H1 (cell line): Measurements from ENCODE around the gene CDK5RAP2. TPM values are rescaled to one million over a fixed set of nuclear protein-coding genes. Genes with fewer than 3 reads are reported as not detected.

ENCODE experiments used
- CTCF ChIA-PET: fragments of 300-600 bp; sonication (Branson Sonifier 250); formaldehyde crosslinking; loops from one replicate; lab custom pipeline; 2021; ENCODE audit not compliant: partially characterized antibody; lab: Charles Lee
- POLR2A ChIA-PET: fragments of 300-600 bp; sonication (Branson Sonifier 250); formaldehyde crosslinking; loops from one replicate; lab custom pipeline; 2021; ENCODE audit warnings: inconsistent platforms; ENCODE audit not compliant: partially characterized antibody; lab: Charles Lee
- DNase-seq, 2 experiments: peaks; one replicate each; pipeline versions ENCODE4 v3.0.0 to v3.0.0-alpha.2; 2010 to 2022; ENCODE audit warnings: low spot score in 2 of 2, low read depth in 1 of 2, mixed read lengths in 1 of 2
- FAIRE-seq: peaks from 2 replicates; lab custom pipeline; 2011; peaks lifted over from hg19 to GRCh38; lab: Jason Lieb, UNC
- H2AFZ ChIP-seq: 2 replicates; pipeline ENCODE4 v1.8.1; 2012; ENCODE audit warnings: low read length, inconsistent platforms
- H2AK5ac ChIP-seq: 2 replicates; pipeline ENCODE4 v1.6.1; 2013; ENCODE audit warnings: low read depth, low read length
- H2BK120ac ChIP-seq: replicated peaks from 2 replicates; pipeline ENCODE3; 2013; ENCODE audit warnings: low read depth, low read length, inconsistent platforms
- H2BK12ac ChIP-seq: 2 replicates; pipeline ENCODE4 v1.6.1; 2013; ENCODE audit warnings: low read depth, low read length
- H2BK15ac ChIP-seq: 2 replicates; pipeline ENCODE4 v1.6.1; 2013; ENCODE audit warnings: low read length
- H2BK20ac ChIP-seq: 2 replicates; pipeline ENCODE4 v1.6.1; 2013; ENCODE audit warnings: low read length
- H2BK5ac ChIP-seq: 2 replicates; pipeline ENCODE4 v1.6.1; 2013; ENCODE audit warnings: low read depth, low read length
- H3K14ac ChIP-seq: 2 replicates; pipeline ENCODE4 v1.6.1; 2013; ENCODE audit warnings: inconsistent platforms; ENCODE audit not compliant: insufficient read length
- H3K18ac ChIP-seq: 2 replicates; pipeline ENCODE4 v1.6.1; 2013; ENCODE audit warnings: low read length; ENCODE audit errors: extremely low read depth
- H3K23ac ChIP-seq: 2 replicates; pipeline ENCODE4 v1.6.1; 2013; ENCODE audit warnings: inconsistent platforms; ENCODE audit not compliant: insufficient read length
- H3K23me2 ChIP-seq: 2 replicates; pipeline ENCODE4 v1.6.1; 2013; ENCODE audit warnings: low read depth, low read length
- H3K27ac ChIP-seq: 2 replicates; pipeline ENCODE4 v1.6.1; 2011; ENCODE audit warnings: low read depth, low read length, inconsistent platforms
- H3K27me3 ChIP-seq, 4 experiments: replicated peaks in 1 of 4; 1 replicate in 1 of 4; 2 replicates in 3 of 4; pipeline versions ENCODE4 v1.6.1 to v1.8.1; 2011 to 2013; ENCODE audit warnings: low read length in 3 of 4, mild to moderate bottlenecking in 3 of 4, inconsistent platforms in 2 of 4, mixed read lengths in 2 of 4, moderate library complexity in 1 of 4; ENCODE audit not compliant: control insufficient read depth in 3 of 4, insufficient read depth in 3 of 4; ENCODE audit errors: extremely low read depth in 1 of 4
- H3K36me3 ChIP-seq, 4 experiments: 2 replicates each; pipeline versions ENCODE4 v1.6.1 to v1.8.1; 2011 to 2013; ENCODE audit warnings: mild to moderate bottlenecking in 4 of 4, low read length in 3 of 4, moderate library complexity in 2 of 4, control low read depth in 1 of 4, inconsistent platforms in 1 of 4; ENCODE audit not compliant: insufficient read depth in 4 of 4, control insufficient read depth in 2 of 4
- H3K4ac ChIP-seq: replicated peaks from 2 replicates; pipeline ENCODE3; 2013; ENCODE audit warnings: low read length, low read depth, mixed read lengths, inconsistent platforms; ENCODE audit not compliant: insufficient read length
- H3K4me1 ChIP-seq, 4 experiments: replicated peaks in 1 of 4; 1 replicate in 1 of 4; 2 replicates in 3 of 4; pipeline versions ENCODE4 v1.6.1 to v1.8.1; 2011 to 2013; ENCODE audit warnings: low read length in 3 of 4, inconsistent platforms in 2 of 4, mixed read lengths in 1 of 4; ENCODE audit not compliant: insufficient read depth in 4 of 4, control insufficient read depth in 3 of 4
- H3K4me2 ChIP-seq, 2 experiments: 2 replicates each; pipeline versions ENCODE4 v1.6.1 to v1.8.1; 2011 to 2013; ENCODE audit warnings: low read depth in 2 of 2, low read length in 2 of 2, control low read depth in 1 of 2, inconsistent platforms in 1 of 2, mild to moderate bottlenecking in 1 of 2; ENCODE audit not compliant: insufficient read depth in 1 of 2
- H3K4me3 ChIP-seq, 4 experiments: fragments of 200-600, 300-600 bp in 1 of 4; sonication (generic), shearing (Covaris generic), sonication (Bioruptor Twin) in 1 of 4; 2 replicates each; pipeline versions ENCODE4 v1.5.1 to v1.8.1; 2011 to 2016; ENCODE audit warnings: low read length in 4 of 4, low read depth in 3 of 4, control low read depth in 2 of 4, inconsistent platforms in 2 of 4, mild to moderate bottlenecking in 2 of 4, mixed read lengths in 1 of 4, moderate library complexity in 1 of 4; ENCODE audit not compliant: insufficient read depth in 2 of 4; ENCODE audit errors: extremely low read depth in 1 of 4
- H3K56ac ChIP-seq: replicated peaks from 2 replicates; pipeline ENCODE3; 2013; ENCODE audit warnings: low read depth, mild to moderate bottlenecking, mixed read lengths, low read length, inconsistent platforms; ENCODE audit not compliant: insufficient read length
- H3K79me1 ChIP-seq: 2 replicates; pipeline ENCODE4 v1.6.1; 2013; ENCODE audit warnings: low read depth, low read length, control low read depth
- H3K79me2 ChIP-seq, 2 experiments: 2 replicates each; pipeline versions ENCODE4 v1.6.1 to v1.8.1; 2012 to 2013; ENCODE audit warnings: low read length in 2 of 2, mild to moderate bottlenecking in 2 of 2, inconsistent platforms in 1 of 2; ENCODE audit not compliant: insufficient read depth in 2 of 2, control insufficient read depth in 1 of 2
- H3K9ac ChIP-seq, 4 experiments: replicated peaks in 1 of 4; 1 replicate in 1 of 4; 2 replicates in 3 of 4; pipeline versions ENCODE4 v1.6.1 to v1.8.1; 2011 to 2013; ENCODE audit warnings: low read depth in 3 of 4, low read length in 3 of 4, control low read depth in 2 of 4, mild to moderate bottlenecking in 2 of 4, moderate library complexity in 2 of 4, inconsistent platforms in 1 of 4; ENCODE audit errors: extremely low read depth in 1 of 4
- H3K9me3 ChIP-seq, 2 experiments: 2 replicates each; pipeline versions ENCODE4 v1.6.1 to v1.8.1; 2012 to 2013; ENCODE audit warnings: mild to moderate bottlenecking in 2 of 2, moderate library complexity in 2 of 2, control low read depth in 1 of 2, inconsistent platforms in 1 of 2, low read depth in 1 of 2, low read length in 1 of 2, mixed read lengths in 1 of 2; ENCODE audit not compliant: insufficient read depth in 2 of 2
- H4K20me1 ChIP-seq, 2 experiments: replicated peaks in 1 of 2; 2 replicates each; pipeline versions ENCODE3 to v1.8.1; 2011 to 2013; ENCODE audit warnings: inconsistent platforms in 2 of 2, low read length in 2 of 2, mild to moderate bottlenecking in 1 of 2; ENCODE audit not compliant: insufficient read depth in 2 of 2, control insufficient read depth in 1 of 2
- H4K5ac ChIP-seq: 2 replicates; pipeline ENCODE4 v1.6.1; 2013; ENCODE audit warnings: low read length, low read depth, mixed read lengths, inconsistent platforms; ENCODE audit not compliant: insufficient read length
- H4K8ac ChIP-seq: 2 replicates; pipeline ENCODE4 v1.8.0; 2013; ENCODE audit warnings: mild to moderate bottlenecking, moderate library complexity, low read length, inconsistent platforms; ENCODE audit not compliant: insufficient read depth; ENCODE audit errors: extremely low read depth
- H4K91ac ChIP-seq: replicated peaks from 2 replicates; pipeline ENCODE3; 2013; ENCODE audit warnings: low read length, mixed read lengths, inconsistent platforms; ENCODE audit not compliant: insufficient read length
- PHF8 ChIP-seq: fragments of 200-600 bp; sonication (generic); conservative IDR thresholded peaks from 2 replicates; pipeline ENCODE4 v1.7.1; 2012; ENCODE audit warnings: low read depth, mild to moderate bottlenecking, inconsistent platforms, low read length, moderate library complexity
- USF2 ChIP-seq: IDR thresholded peaks from 2 replicates; pipeline ENCODE4 v1.6.1; 2011; ENCODE audit warnings: low read length, improper control_type of control experiment
- WGBS, 2 experiments: shearing (Covaris generic) in 1 of 2; methylation state at CpG; one replicate each; pipeline versions ENCODE4 v1.1.6 to v1.1.7; 2013 to 2015; ENCODE audit warnings: low lambda C conversion rate in 2 of 2, mixed read lengths in 2 of 2, inconsistent platforms in 1 of 2, low coverage in 1 of 2, missing lambda C conversion rate in 1 of 2; ENCODE audit not compliant: insufficient replicate concordance in 2 of 2, insufficient coverage in 1 of 2, insufficient read length in 1 of 2; ENCODE audit errors: extremely low coverage in 1 of 2, missing lambda C conversion rate in 1 of 2; 5-methylcytosine and 5-hydroxymethylcytosine counted together
- polyA plus RNA-seq, 7 experiments: library from polyadenylated mRNA; depleted of rRNA in 3 of 7; stranded (reverse) in 5 of 7; unstranded in 2 of 7; fragments of >200 nt in 5 of 7; fragments of 200-250 nt in 2 of 7; gene quantifications; 1 replicate in 5 of 7; 2 replicates in 1 of 7; 4 replicates in 1 of 7; pipeline versions ENCODE4 v1.2.1 to v1.2.3, GENCODE V29; 2011 to 2013; ENCODE audit warnings: missing spikeins in 2 of 7, mixed read lengths in 2 of 7
- total RNA-seq: library from RNA; stranded (reverse); fragmentation: NEBNext Ultra II Directional; extraction: Animal tissue kit (Norgen Biotek cat#: 25700); gene quantifications from 2 replicates; pipeline ENCODE4 v1.2.1, GENCODE V29; 2021

Gene CDK5RAP2
- total and polyA plus RNA-seq, 2 of the 8 experiments (the other 6 are each of a cell fraction or from before 2014, with no cell fraction given), result 19.8 to 49.4 TPM

- WGBS, 2 experiments, result 98% methylated on average over 2 of the region's 2 CpGs; no CpG with 5 or more reads in 1 of the 2 experiments
- no peak overlapping the region for H2BK5ac ChIP-seq
- no peak overlapping the region for H3K27ac ChIP-seq
- peaks cover 11 to 79% (median 46%) of the 10 kb centered on the region in 4 experiments; a peak in 7 of 8 replicates for H3K36me3 ChIP-seq
- H2BK120ac ChIP-seq, result no peak overlapping the region
- no peak for FAIRE-seq
- no peaks in the 10 kb centered on the region for H3K79me2 ChIP-seq
- H3K9ac ChIP-seq, result no peak overlapping the region
- H4K91ac ChIP-seq, result no peak overlapping the region
- H3K23ac ChIP-seq, result no peak overlapping the region
- no peak overlapping the region for H2BK15ac ChIP-seq
- DNase-seq, result no peak
- H4K5ac ChIP-seq, result no peak overlapping the region
- no peak overlapping the region for H2AK5ac ChIP-seq
- H3K23me2 ChIP-seq, result no peaks in the 10 kb centered on the region
- POLR2A ChIA-PET, result no interaction called here
- H3K4ac ChIP-seq, result no peak overlapping the region
- no peaks in the 10 kb centered on the region for H4K20me1 ChIP-seq
- H4K8ac ChIP-seq, result no peak overlapping the region
- no peaks in the 10 kb centered on the region; a peak in 1 of 7 replicates for H3K4me1 ChIP-seq
- H3K79me1 ChIP-seq, result no peaks in the 10 kb centered on the region
- no peak overlapping the region for H2BK20ac ChIP-seq
- H3K14ac ChIP-seq, result no peak overlapping the region
- H3K9me3 ChIP-seq, result no peaks in the 10 kb centered on the region
- H3K4me2 ChIP-seq, result no peak overlapping the region
- CTCF ChIA-PET, result no interaction called here
- H3K4me3 ChIP-seq, result no peak overlapping the region
- H2AFZ ChIP-seq, result no peak overlapping the region
- no peak overlapping the region for H3K56ac ChIP-seq
- TF ChIP-seq PHF8, result no peak
- no peak for TF ChIP-seq USF2
- TF ChIP-seq, all 59 proteins: peak for 0
- Histone ChIP-seq H3K18ac (no peak overlapping the region), H2BK12ac (no peak overlapping the region), H3K27me3 (no peaks in the 10 kb centered on the region)
These were observed 174.1 kb downstream of the CDK5RAP2 start for GRCh38 chr9:120405860-120406259.
